GM12878 (cell line): ENCODE data around the gene ALDOB. TPM values are rescaled to one million over a fixed set of nuclear protein-coding genes. Genes with fewer than 3 reads are reported as not detected.

Experiments
- ATAC-seq: fragments of 200-7000 bp; cut with Tn5 transposase; 3 replicates; pipeline ENCODE4 v1.9.1; 2020; ENCODE audit warnings: mild to moderate bottlenecking, moderate library complexity
- BruUV-seq: library from RNA; stranded (reverse); fragments of 400-500 nt; replicated peaks from 2 replicates; lab custom pipeline; 2021; lab: Mats Ljungman, UMichigan
- CTCF ChIA-PET: fragments of 300-600 bp; sonication (Branson Sonifier 250); formaldehyde crosslinking; extraction: SDS; loops from one replicate; lab custom pipeline; 2021; ENCODE audit warnings: inconsistent platforms; lab: Yijun Ruan, JAX
- POLR2A ChIA-PET: fragments of 350-600 bp; formaldehyde crosslinking; extraction: SDS; loops from one replicate; lab custom pipeline; 2021; ENCODE audit warnings: inconsistent platforms; lab: Charles Lee
- RAD21 ChIA-PET: fragments of 300-600 bp; sonication (Branson Sonifier 250); formaldehyde crosslinking; loops from one replicate; lab custom pipeline; 2023; ENCODE audit warnings: antibody characterized with exemption; ENCODE audit not compliant: unreplicated experiment; lab: Charles Lee
- SMC1A ChIA-PET: fragments of 300-600 bp; sonication (Branson Sonifier 250); formaldehyde crosslinking; loops from one replicate; lab custom pipeline; 2023; ENCODE audit not compliant: unreplicated experiment, uncharacterized antibody; lab: Charles Lee
- DNase-seq: peaks from one replicate; pipeline ENCODE4 v3.0.0-alpha.2; 2011; ENCODE audit warnings: low read depth, low spot score
- FAIRE-seq: peaks from 3 replicates; lab custom pipeline; 2011; peaks lifted over from hg19 to GRCh38; lab: Jason Lieb, UNC
- H2AFZ ChIP-seq: 2 replicates; pipeline ENCODE4 v1.6.0; 2011; ENCODE audit warnings: low read depth, low read length, control low read depth; ENCODE audit not compliant: control insufficient read depth
- H3K27ac ChIP-seq: 2 replicates; pipeline ENCODE4 v1.5.1; 2011; ENCODE audit warnings: control low read depth; ENCODE audit not compliant: control insufficient read depth, insufficient read depth
- H3K27me3 ChIP-seq, 2 experiments: replicated peaks in 1 of 2; 2 replicates each; pipeline versions ENCODE4 v1.6.0 to v1.6.1; 2011; ENCODE audit warnings: low read length in 1 of 2; ENCODE audit not compliant: control insufficient read depth in 2 of 2, insufficient read depth in 2 of 2
- H3K36me3 ChIP-seq, 2 experiments: 2 replicates each; pipeline ENCODE4 v1.5.1; 2011; ENCODE audit warnings: low read length in 1 of 2; ENCODE audit not compliant: control insufficient read depth in 2 of 2, insufficient read depth in 2 of 2
- H3K4me1 ChIP-seq: 2 replicates; pipeline ENCODE4 v1.6.1; 2011; ENCODE audit warnings: mild to moderate bottlenecking, low read length, moderate library complexity, mixed read lengths; ENCODE audit not compliant: control insufficient read depth, insufficient read depth
- H3K4me2 ChIP-seq: 2 replicates; pipeline ENCODE4 v1.6.0; 2011; ENCODE audit warnings: control low read depth; ENCODE audit not compliant: control insufficient read depth, insufficient read depth
- H3K4me3 ChIP-seq: fragments of 200-600 bp; sonication (generic); 2 replicates; pipeline ENCODE4 v1.5.1; 2016
- H3K79me2 ChIP-seq: 2 replicates; pipeline ENCODE4 v1.6.0; 2011; ENCODE audit warnings: low read length; ENCODE audit not compliant: control insufficient read depth, insufficient read depth
- H3K9ac ChIP-seq: 2 replicates; pipeline ENCODE4 v1.8.0; 2011; ENCODE audit warnings: low read length, control low read depth, mixed read lengths; ENCODE audit not compliant: control insufficient read depth, insufficient read depth
- H3K9me3 ChIP-seq: replicated peaks from 3 replicates; pipeline ENCODE4 v1.5.1; 2011; ENCODE audit warnings: mild to moderate bottlenecking, low read length; ENCODE audit not compliant: control insufficient read depth, insufficient read depth
- H4K20me1 ChIP-seq: 2 replicates; pipeline ENCODE4 v1.6.0; 2011; ENCODE audit not compliant: control insufficient read depth, insufficient read depth
- BCL11A ChIP-seq: IDR thresholded peaks from 2 replicates; pipeline ENCODE4 v1.6.1; 2011; ENCODE audit warnings: low read depth, low read length
- HDAC2 ChIP-seq: fragments of 200-600 bp; sonication (generic); IDR thresholded peaks from 2 replicates; pipeline ENCODE4 v1.6.1; 2017
- HDGF ChIP-seq: fragments of 450-650 bp; IDR thresholded peaks from 2 replicates; pipeline ENCODE4 v1.6.1; 2016; ENCODE audit warnings: antibody characterized with exemption
- KDM1A ChIP-seq: fragments of 200-600 bp; sonication (generic); IDR thresholded peaks from 2 replicates; pipeline ENCODE4 v1.6.1; 2016; ENCODE audit warnings: borderline replicate concordance
- NR2C2 ChIP-seq: IDR thresholded peaks from 2 replicates; pipeline ENCODE4 v1.6.1; 2011; ENCODE audit warnings: borderline replicate concordance, low read depth; ENCODE audit not compliant: control insufficient read depth, insufficient read length
- RAD21 ChIP-seq: IDR thresholded peaks from 2 replicates; pipeline ENCODE4 v1.6.1; 2011; ENCODE audit warnings: mild to moderate bottlenecking, low read depth, low read length, moderate library complexity; ENCODE audit not compliant: insufficient read depth
- SMAD5 ChIP-seq: IDR thresholded peaks from 2 replicates; pipeline ENCODE4 v1.6.1; 2016; ENCODE audit warnings: antibody characterized with exemption, low read depth
- STAT1 ChIP-seq: fragments of 450-650 bp; conservative IDR thresholded peaks from 2 replicates; pipeline ENCODE4 v1.6.1; 2014; ENCODE audit warnings: antibody characterized with exemption, mild to moderate bottlenecking
- ZNF384 ChIP-seq: IDR thresholded peaks from 2 replicates; pipeline ENCODE4 v1.6.1; 2012; ENCODE audit warnings: low read depth, mild to moderate bottlenecking, low read length, improper control_type of control experiment, borderline replicate concordance
- ZSCAN29 ChIP-seq: fragments of 450-650 bp; IDR thresholded peaks from 2 replicates; pipeline ENCODE4 v1.6.1; 2017; ENCODE audit warnings: mild to moderate bottlenecking, moderate library complexity
- in situ Hi-C: fragments of 300-500 bp; cut with MboI; formaldehyde crosslinking; loops from 9 replicates; pipeline ENCODE4 v1.14.3; 2018; ENCODE audit warnings: mixed read lengths
- intact Hi-C: fragments of 100-400 bp; cut with micrococcal nuclease; formaldehyde crosslinking; loops from one replicate; pipeline ENCODE4 v1.14.2; 2022; ENCODE audit not compliant: unreplicated experiment
- polyA plus RNA-seq, 11 experiments: library from polyadenylated mRNA; depleted of rRNA in 4 of 11; unstranded in 6 of 11; stranded (reverse) in 5 of 11; fragments of >200 nt; fragmentation: Nextera tagmentation in 4 of 11; fragmentation: Illumina TruSeq in 1 of 11; extraction: Ambion mirVana in 4 of 11; extraction: Trizol in 1 of 11; gene quantifications; 1 replicate in 1 of 11; 2 replicates in 10 of 11; pipeline versions ENCODE4 v1.2.1 to v1.2.3, GENCODE V29; 2011 to 2016; ENCODE audit warnings: inconsistent platforms in 2 of 11, missing spikeins in 2 of 11, low read depth in 1 of 11
- total RNA-seq, 4 experiments: library from RNA; depleted of rRNA in 3 of 4; stranded (reverse); fragments of >200 nt in 3 of 4; fragmentation: Illumina TruSeq in 1 of 4; extraction: Trizol in 1 of 4; gene quantifications; 2 replicates each; pipeline versions ENCODE4 v1.2.1 to v1.2.3, GENCODE V29; 2013 to 2021
- TF ChIP-seq, protein P1 (sequence below): fragments of 450-650 bp; IDR thresholded peaks from 2 replicates; pipeline ENCODE4 v1.6.1; 2018; ENCODE audit warnings: mild to moderate bottlenecking, low read depth, moderate library complexity; ENCODE audit not compliant: partially characterized antibody
- TF ChIP-seq, protein P2 (sequence below): fragments of 450-650 bp; IDR thresholded peaks from 2 replicates; pipeline ENCODE4 v1.6.1; 2017; ENCODE audit warnings: borderline replicate concordance
- TF ChIP-seq, protein P3 (sequence below): IDR thresholded peaks from 2 replicates; pipeline ENCODE4 v1.6.1; 2011; ENCODE audit warnings: mild to moderate bottlenecking, low read depth, low read length, moderate library complexity; ENCODE audit not compliant: insufficient replicate concordance

The ALDOB gene
- total and polyA plus RNA-seq, 10 of the 15 experiments (the other 5 are each of a cell fraction or from before 2014, with no cell fraction given), result 0.03 to 0.82 (median 0.04) TPM; not detected in 7

DNA sequence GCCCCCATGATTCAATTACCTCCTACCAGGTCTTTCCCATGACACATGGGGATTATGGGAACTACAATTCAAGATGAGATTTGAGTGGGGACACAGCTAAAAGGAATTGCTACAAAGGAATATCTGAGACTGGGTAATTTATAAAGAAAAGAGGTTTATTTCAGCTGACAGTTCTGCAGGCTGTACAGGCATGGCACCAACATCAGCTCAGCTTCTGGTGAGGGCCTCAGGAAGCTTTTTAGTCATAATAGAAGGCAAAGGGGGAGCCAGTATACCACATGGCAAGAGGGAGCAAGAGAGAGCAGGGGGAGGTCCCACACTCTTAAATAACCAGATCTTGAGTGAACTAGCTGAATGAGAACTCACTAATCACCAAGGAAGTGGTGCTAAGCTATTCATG is 11.2 kb upstream of the ALDOB start:
- Histone ChIP-seq H3K9me3 (no peaks in the 10 kb centered on the region; the same call in 2 of the 3 replicates), H3K4me3 (no peak overlapping the region), H2AFZ (no peak overlapping the region), H3K4me2 (no peak overlapping the region), H3K79me2 (no peaks in the 10 kb centered on the region), H3K4me1 (no peaks in the 10 kb centered on the region), H3K9ac (no peak overlapping the region), H3K27me3 (peaks cover 0 to 3% of the 10 kb centered on the region in 2 experiments; a peak in 2 of 4 replicates), H3K36me3 (no peaks in the 10 kb centered on the region), H3K27ac (no peak overlapping the region), H4K20me1 (no peaks in the 10 kb centered on the region)
- FAIRE-seq (no peak), ATAC-seq (no peak), DNase-seq (no peak)
- BruUV-seq, result no TSS peak
- ChIA-PET CTCF (interaction anchor here (0.6 to 2.2 kb wide), 7 partner anchors 8 to 91 kb away, joined by 3 to 6 read pairs (median 4); partner anchors contain the start of gene RNF20), SMC1A (interaction anchor here (1.1 to 2.5 kb wide), 6 partner anchors 11 to 83 kb away, joined by 3 to 12 read pairs (median 6); partner anchors contain the start of genes ALDOB, MRPL50 and ZNF189), POLR2A (interaction anchor here (1.4 to 1.8 kb wide), 2 partner anchors 21 to 48 kb away, joined by 5 to 9 read pairs; partner anchors contain the start of genes MRPL50 and ZNF189), RAD21 (interaction anchor here (1.2 to 1.6 kb wide), 3 partner anchors 19 to 83 kb away, joined by 3 to 6 read pairs (median 3); no protein-coding TSS in a partner anchor)
- intact Hi-C loops (loop anchor here (5.0 kb wide), 1 partner anchor 49 kb away; the partner anchor contains the start of genes MRPL50 and ZNF189), in situ Hi-C loops (no loop called here)
- no peak for TF ChIP-seq NR2C2
- TF ChIP-seq, protein P1, sequence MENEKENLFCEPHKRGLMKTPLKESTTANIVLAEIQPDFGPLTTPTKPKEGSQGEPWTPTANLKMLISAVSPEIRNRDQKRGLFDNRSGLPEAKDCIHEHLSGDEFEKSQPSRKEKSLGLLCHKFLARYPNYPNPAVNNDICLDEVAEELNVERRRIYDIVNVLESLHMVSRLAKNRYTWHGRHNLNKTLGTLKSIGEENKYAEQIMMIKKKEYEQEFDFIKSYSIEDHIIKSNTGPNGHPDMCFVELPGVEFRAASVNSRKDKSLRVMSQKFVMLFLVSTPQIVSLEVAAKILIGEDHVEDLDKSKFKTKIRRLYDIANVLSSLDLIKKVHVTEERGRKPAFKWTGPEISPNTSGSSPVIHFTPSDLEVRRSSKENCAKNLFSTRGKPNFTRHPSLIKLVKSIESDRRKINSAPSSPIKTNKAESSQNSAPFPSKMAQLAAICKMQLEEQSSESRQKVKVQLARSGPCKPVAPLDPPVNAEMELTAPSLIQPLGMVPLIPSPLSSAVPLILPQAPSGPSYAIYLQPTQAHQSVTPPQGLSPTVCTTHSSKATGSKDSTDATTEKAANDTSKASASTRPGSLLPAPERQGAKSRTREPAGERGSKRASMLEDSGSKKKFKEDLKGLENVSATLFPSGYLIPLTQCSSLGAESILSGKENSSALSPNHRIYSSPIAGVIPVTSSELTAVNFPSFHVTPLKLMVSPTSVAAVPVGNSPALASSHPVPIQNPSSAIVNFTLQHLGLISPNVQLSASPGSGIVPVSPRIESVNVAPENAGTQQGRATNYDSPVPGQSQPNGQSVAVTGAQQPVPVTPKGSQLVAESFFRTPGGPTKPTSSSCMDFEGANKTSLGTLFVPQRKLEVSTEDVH, result no peak
- TF ChIP-seq, protein P2, sequence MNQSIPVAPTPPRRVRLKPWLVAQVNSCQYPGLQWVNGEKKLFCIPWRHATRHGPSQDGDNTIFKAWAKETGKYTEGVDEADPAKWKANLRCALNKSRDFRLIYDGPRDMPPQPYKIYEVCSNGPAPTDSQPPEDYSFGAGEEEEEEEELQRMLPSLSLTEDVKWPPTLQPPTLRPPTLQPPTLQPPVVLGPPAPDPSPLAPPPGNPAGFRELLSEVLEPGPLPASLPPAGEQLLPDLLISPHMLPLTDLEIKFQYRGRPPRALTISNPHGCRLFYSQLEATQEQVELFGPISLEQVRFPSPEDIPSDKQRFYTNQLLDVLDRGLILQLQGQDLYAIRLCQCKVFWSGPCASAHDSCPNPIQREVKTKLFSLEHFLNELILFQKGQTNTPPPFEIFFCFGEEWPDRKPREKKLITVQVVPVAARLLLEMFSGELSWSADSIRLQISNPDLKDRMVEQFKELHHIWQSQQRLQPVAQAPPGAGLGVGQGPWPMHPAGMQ, result no peak
- TF ChIP-seq SMAD5, result no peak
- no peak for TF ChIP-seq RAD21
- no peak for TF ChIP-seq HDAC2
- no peak for TF ChIP-seq ZSCAN29
- TF ChIP-seq ZNF384, result no peak
- TF ChIP-seq HDGF, result no peak
- no peak for TF ChIP-seq BCL11A
- TF ChIP-seq, protein P3, sequence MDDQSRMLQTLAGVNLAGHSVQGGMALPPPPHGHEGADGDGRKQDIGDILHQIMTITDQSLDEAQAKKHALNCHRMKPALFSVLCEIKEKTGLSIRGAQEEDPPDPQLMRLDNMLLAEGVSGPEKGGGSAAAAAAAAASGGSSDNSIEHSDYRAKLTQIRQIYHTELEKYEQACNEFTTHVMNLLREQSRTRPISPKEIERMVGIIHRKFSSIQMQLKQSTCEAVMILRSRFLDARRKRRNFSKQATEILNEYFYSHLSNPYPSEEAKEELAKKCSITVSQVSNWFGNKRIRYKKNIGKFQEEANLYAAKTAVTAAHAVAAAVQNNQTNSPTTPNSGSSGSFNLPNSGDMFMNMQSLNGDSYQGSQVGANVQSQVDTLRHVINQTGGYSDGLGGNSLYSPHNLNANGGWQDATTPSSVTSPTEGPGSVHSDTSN, result no peak
- TF ChIP-seq KDM1A, result no peak
- TF ChIP-seq STAT1, result no peak
